Keratinocyte (primary cell): ENCODE data around the gene HAUS1. TPM values are rescaled to one million over a fixed set of nuclear protein-coding genes. Genes with fewer than 3 reads are reported as not detected.

Experiments used
- DNase-seq: peaks from one replicate; pipeline ENCODE4 v3.0.0-alpha.2; 2011; ENCODE audit warnings: low read depth, missing footprints, low spot score
- FAIRE-seq: peaks from 2 replicates; lab custom pipeline; 2011; peaks lifted over from hg19 to GRCh38; lab: Jason Lieb, UNC
- H2AFZ ChIP-seq: 2 replicates; pipeline ENCODE4 v1.6.0; 2012; ENCODE audit warnings: low read length, control low read depth, inconsistent platforms; ENCODE audit not compliant: control insufficient read depth
- H3K27ac ChIP-seq: 2 replicates; pipeline ENCODE4 v1.5.1; 2011; ENCODE audit warnings: low read length; ENCODE audit not compliant: control insufficient read depth, insufficient read depth
- H3K27me3 ChIP-seq: 3 replicates; pipeline ENCODE4 v1.6.0; 2011; ENCODE audit warnings: low read length; ENCODE audit not compliant: control insufficient read depth, insufficient read depth; ENCODE audit errors: extremely low read depth
- H3K36me3 ChIP-seq, 2 experiments: 2 replicates in 1 of 2; 3 replicates in 1 of 2; pipeline ENCODE4 v1.5.1; 2011; ENCODE audit warnings: low read length in 2 of 2, mild to moderate bottlenecking in 1 of 2; ENCODE audit not compliant: control insufficient read depth in 2 of 2, insufficient read depth in 2 of 2; ENCODE audit errors: extremely low read depth in 1 of 2
- H3K4me1 ChIP-seq: 3 replicates; pipeline ENCODE4 v1.5.1; 2011; ENCODE audit warnings: low read length; ENCODE audit not compliant: control insufficient read depth, insufficient read depth; ENCODE audit errors: extremely low read depth
- H3K4me2 ChIP-seq: 3 replicates; pipeline ENCODE4 v1.6.0; 2011; ENCODE audit warnings: low read depth, low read length; ENCODE audit not compliant: control insufficient read depth, insufficient read depth; ENCODE audit errors: extremely low read depth
- H3K4me3 ChIP-seq, 3 experiments: fragments of 200-600 bp in 1 of 3; sonication (generic) in 1 of 3; 2 replicates in 2 of 3; 3 replicates in 1 of 3; pipeline ENCODE4 v1.5.1; 2011 to 2016; ENCODE audit warnings: low read length in 3 of 3, mild to moderate bottlenecking in 3 of 3, control low read depth in 2 of 3, inconsistent platforms in 1 of 3, low read depth in 1 of 3, mixed read lengths in 1 of 3, mixed run types in 1 of 3, moderate library complexity in 1 of 3; ENCODE audit not compliant: control insufficient read depth in 2 of 3, insufficient read depth in 2 of 3; ENCODE audit errors: extremely low read depth in 1 of 3
- H3K79me2 ChIP-seq: 2 replicates; pipeline ENCODE4 v1.6.0; 2012; ENCODE audit warnings: low read length; ENCODE audit not compliant: control insufficient read depth, insufficient read depth
- H3K9ac ChIP-seq: 3 replicates; pipeline ENCODE4 v1.6.0; 2011; ENCODE audit warnings: low read length; ENCODE audit not compliant: control insufficient read depth, insufficient read depth; ENCODE audit errors: extremely low read depth
- H3K9me1 ChIP-seq: 3 replicates; pipeline ENCODE4 v1.6.0; 2011; ENCODE audit warnings: low read length; ENCODE audit not compliant: control insufficient read depth, insufficient read depth; ENCODE audit errors: extremely low read depth
- H3K9me3 ChIP-seq: 2 replicates; pipeline ENCODE4 v1.5.1; 2012; ENCODE audit warnings: low read depth, low read length; ENCODE audit not compliant: control insufficient read depth
- H4K20me1 ChIP-seq: 3 replicates; pipeline ENCODE4 v1.6.0; 2011; ENCODE audit warnings: low read length; ENCODE audit not compliant: control insufficient read depth, insufficient read depth; ENCODE audit errors: extremely low read depth
- CTCF ChIP-seq, 3 experiments: IDR thresholded peaks in 1 of 3; conservative IDR thresholded peaks in 1 of 3; optimal IDR thresholded peaks in 1 of 3; 2 replicates in 2 of 3; 3 replicates in 1 of 3; pipeline versions ENCODE3 to v1.5.1; 2011; ENCODE audit warnings: low read length in 3 of 3, mild to moderate bottlenecking in 3 of 3, moderate library complexity in 2 of 3, control low read depth in 1 of 3, inconsistent platforms in 1 of 3; ENCODE audit not compliant: insufficient read depth in 2 of 3; ENCODE audit errors: extremely low read depth in 1 of 3
- EZH2 ChIP-seq: IDR thresholded peaks from one replicate; pipeline ENCODE4 v1.6.1; 2012; ENCODE audit warnings: inconsistent platforms, mild to moderate bottlenecking, low read length, moderate library complexity
- dilution Hi-C: fragments of 300-500 bp; cut with MboI; formaldehyde crosslinking; loops from one replicate; pipeline ENCODE4 v1.7.0; 2020; ENCODE audit warnings: low sequenced_read_pairs; ENCODE audit not compliant: extremely low pct_ligation_motif_present
- polyA plus RNA-seq, 5 experiments: library from polyadenylated mRNA; depleted of rRNA in 3 of 5; stranded (reverse) in 3 of 5; stranded (forward) in 1 of 5; unstranded in 1 of 5; fragments of >200 nt; gene quantifications; 1 replicate in 1 of 5; 2 replicates in 3 of 5; 3 replicates in 1 of 5; pipeline versions ENCODE4 v1.2.1 to v1.2.3, GENCODE V29; 2011 to 2012; ENCODE audit warnings: missing spikeins in 2 of 5, low read depth in 1 of 5, low replicate concordance in 1 of 5

HAUS1 gene
- polyA plus RNA-seq, 1 donor (not counting 4 experiments of a cell fraction or from before 2014, with no cell fraction given), result 39.5 TPM

- H3K4me2 ChIP-seq, result no peak overlapping the region
- H3K4me1 ChIP-seq, result peaks cover 53% of the 10 kb centered on the region
- no peaks in the 10 kb centered on the region for H3K9me1 ChIP-seq
- H3K27ac ChIP-seq, result no peak overlapping the region
- dilution Hi-C loops, result no loop called here
- H3K27me3 ChIP-seq, result no peaks in the 10 kb centered on the region
- H3K4me3 ChIP-seq, result no peak overlapping the region
- no peak overlapping the region for H2AFZ ChIP-seq
- TF ChIP-seq CTCF (optimal IDR thresholded peaks at IDR 0.05 in 1 of 3, IDR thresholded peaks at IDR 0.05 in 1 of 3, conservative IDR thresholded peaks at IDR 0.05 in 1 of 3; ENCODE audit: extremely low read depth in 1 of 3, insufficient read depth in 2 of 3, low read length in 3 of 3) (no peak), EZH2 (no peak)
- H4K20me1 ChIP-seq, result no peaks in the 10 kb centered on the region
- H3K9ac ChIP-seq, result no peak overlapping the region
- DNase-seq (no peak), FAIRE-seq (no peak)
- H3K9me3 ChIP-seq, result no peaks in the 10 kb centered on the region
- H3K36me3 ChIP-seq, result no peaks in the 10 kb centered on the region
- peaks cover 49% of the 10 kb centered on the region for H3K79me2 ChIP-seq
Observed at GRCh38 chr18:46067438-46068007, 36.7 kb upstream of the HAUS1 start.

- H3K4me1 ChIP-seq, result peaks cover 41% of the 10 kb centered on the region
- H3K79me2 ChIP-seq, result peaks cover 47% of the 10 kb centered on the region
- no peaks in the 10 kb centered on the region for H3K36me3 ChIP-seq
- peak overlapping the region in 2 of 3 experiments; percentile 39 to 51 for H3K4me3 ChIP-seq
- H3K4me2 ChIP-seq, result peak overlapping the region; percentile 94
- peak overlapping the region; percentile 62 for H2AFZ ChIP-seq
- DNase-seq (no peak), FAIRE-seq (peak; percentile 86)
- H3K9me3 ChIP-seq, result no peaks in the 10 kb centered on the region
- H3K9me1 ChIP-seq, result no peaks in the 10 kb centered on the region
- dilution Hi-C loops, result no loop called here
- H4K20me1 ChIP-seq, result no peaks in the 10 kb centered on the region
- H3K27ac ChIP-seq, result peak overlapping the region; percentile 87
- H3K27me3 ChIP-seq, result no peaks in the 10 kb centered on the region
- peak overlapping the region; percentile 60 for H3K9ac ChIP-seq
- TF ChIP-seq EZH2 (no peak), CTCF (optimal IDR thresholded peaks at IDR 0.05 in 1 of 3, IDR thresholded peaks at IDR 0.05 in 1 of 3, conservative IDR thresholded peaks at IDR 0.05 in 1 of 3; ENCODE audit: extremely low read depth in 1 of 3, insufficient read depth in 2 of 3, low read length in 3 of 3) (no peak)
Observed at GRCh38 chr18:46068763-46069162, 35.4 kb upstream of the HAUS1 start.
